Suprapubic skin (tissue), 3 donors: ENCODE measurements around the gene UGT3A2.

Source experiments
- CTCF ChIP-seq, 2 donors: fragments of 200-600 bp in 1 of 2; fragments of 450-650 bp in 1 of 2; sonication (generic) in 1 of 2; IDR thresholded peaks; one replicate each; pipeline ENCODE4 v1.5.1; 2016 to 2019; ENCODE audit warnings: antibody characterized with exemption in 2 of 2, mild to moderate bottlenecking in 1 of 2, moderate library complexity in 1 of 2
- POLR2AphosphoS5 ChIP-seq, 3 donors: sonication (generic); formaldehyde crosslinking; IDR thresholded peaks; one replicate each; pipeline ENCODE4 v1.6.1; 2017; ENCODE audit warnings: antibody characterized with exemption in 3 of 3

- TF ChIP-seq CTCF (IDR thresholded peaks at IDR 0.05) (no peak), POLR2AphosphoS5 (IDR thresholded peaks at IDR 0.05) (no peak)
These were observed 75.6 kb downstream of the UGT3A2 start, which contains the start of gene UGT3A1 for GRCh38 chr5:35990941-35991611.
